Measurements from ENCODE around the gene TMEFF2. TPM values are rescaled to one million over a fixed set of nuclear protein-coding genes. Genes with fewer than 3 reads are reported as not detected.

The TMEFF2 gene
- total RNA-seq, 1 donor from 2014 or later: not detected

DNA sequence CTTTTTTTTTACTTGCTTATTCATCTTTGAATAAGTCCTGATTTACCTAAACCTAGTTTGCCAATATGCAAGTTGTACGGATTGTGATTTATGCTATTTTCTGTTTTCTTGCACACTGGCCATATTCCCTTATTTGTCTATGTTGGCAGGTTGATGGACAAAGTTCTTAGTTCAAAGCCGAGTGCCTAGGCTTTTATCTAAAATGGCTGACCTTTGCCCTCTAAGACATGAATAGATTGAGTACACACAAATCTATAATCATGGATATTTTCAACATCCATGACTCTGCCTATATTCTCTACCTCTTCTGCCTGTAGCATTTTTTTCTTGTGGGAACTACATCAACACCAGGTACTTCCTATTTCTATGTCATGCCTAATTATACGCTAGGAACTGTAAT, 171.7 kb downstream of the TMEFF2 start:
- intact Hi-C loops (cut with micrococcal nuclease): no loop called here

DNA sequence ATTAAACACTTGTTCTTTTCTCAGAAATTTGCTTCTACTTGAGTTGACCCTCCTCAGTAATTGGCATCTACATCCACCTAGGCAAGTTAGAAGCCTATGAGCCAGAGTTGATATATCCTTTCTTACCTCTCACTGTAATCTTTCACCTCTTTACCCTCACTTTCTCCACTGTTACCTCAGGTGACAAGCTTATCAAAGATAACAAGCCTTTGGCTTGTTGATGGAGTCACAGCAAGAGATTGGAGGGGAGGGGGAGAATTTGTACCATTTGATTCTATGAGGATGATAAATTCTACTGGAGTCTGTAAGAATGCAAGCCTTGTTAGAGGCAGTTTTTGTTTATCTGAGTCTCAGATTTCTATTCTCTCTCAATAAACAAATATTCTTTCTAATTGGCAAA, 176.9 kb downstream of the TMEFF2 start:
- intact Hi-C loops (cut with micrococcal nuclease): no loop called here

DNA sequence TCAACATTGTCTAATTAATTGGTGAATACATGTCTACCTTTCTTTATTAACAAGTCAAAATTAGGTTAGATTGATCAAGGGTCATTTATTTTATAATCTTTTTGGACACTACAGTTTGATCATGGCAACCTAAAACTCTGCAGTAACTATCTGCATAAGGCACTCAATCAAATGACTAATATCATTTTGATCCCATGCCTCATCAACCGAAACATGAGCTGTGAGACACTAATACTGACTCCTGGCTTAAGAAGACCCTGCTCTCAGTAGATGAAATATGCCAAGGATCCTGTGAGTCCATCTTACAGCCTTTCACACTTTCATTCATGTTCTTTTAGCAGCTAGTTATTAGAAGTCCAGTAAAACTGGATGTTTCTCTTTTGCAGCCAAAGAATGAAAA, 178.5 kb downstream of the TMEFF2 start:
- intact Hi-C loops (cut with micrococcal nuclease): no loop called here

DNA sequence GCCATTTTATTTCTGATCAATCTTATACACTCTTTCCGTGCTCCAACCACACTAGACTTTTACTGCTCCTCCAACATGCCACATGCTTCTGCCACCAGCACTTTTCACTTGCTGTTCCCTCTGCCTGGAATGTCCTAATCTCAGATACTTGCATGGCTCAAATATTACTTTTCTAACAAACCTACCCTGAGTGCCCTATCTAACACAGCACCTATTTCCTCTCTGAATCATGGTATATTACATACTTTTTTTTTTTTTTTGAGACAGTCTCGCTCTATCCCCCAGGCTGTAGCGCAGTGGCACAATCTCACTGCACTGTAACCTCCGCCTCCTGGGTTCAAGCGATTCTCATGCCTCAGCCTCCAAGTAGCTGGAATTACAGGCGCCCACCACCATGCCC, 181.5 kb downstream of the TMEFF2 start:
- intact Hi-C loops (cut with micrococcal nuclease): no loop called here

DNA sequence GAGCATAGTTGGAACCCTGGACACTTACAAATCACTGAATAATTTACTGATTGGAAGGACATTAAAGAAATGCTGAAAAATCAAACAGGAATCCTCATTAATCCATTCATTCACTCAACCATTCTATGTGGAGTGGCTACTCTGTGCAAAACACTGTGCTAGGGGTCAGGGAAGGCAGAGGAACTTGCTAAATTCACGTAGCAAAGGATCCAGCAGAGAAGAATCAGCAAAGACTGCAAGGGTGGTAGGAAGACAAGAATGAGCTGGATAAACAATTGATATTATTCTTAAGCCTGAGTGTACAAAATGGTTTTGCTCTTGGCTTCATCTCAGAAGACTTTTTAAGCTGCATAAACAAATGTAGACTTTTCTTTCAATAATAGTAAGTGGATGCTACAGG, 183.5 kb downstream of the TMEFF2 start:
- intact Hi-C loops (cut with micrococcal nuclease): no loop called here

DNA sequence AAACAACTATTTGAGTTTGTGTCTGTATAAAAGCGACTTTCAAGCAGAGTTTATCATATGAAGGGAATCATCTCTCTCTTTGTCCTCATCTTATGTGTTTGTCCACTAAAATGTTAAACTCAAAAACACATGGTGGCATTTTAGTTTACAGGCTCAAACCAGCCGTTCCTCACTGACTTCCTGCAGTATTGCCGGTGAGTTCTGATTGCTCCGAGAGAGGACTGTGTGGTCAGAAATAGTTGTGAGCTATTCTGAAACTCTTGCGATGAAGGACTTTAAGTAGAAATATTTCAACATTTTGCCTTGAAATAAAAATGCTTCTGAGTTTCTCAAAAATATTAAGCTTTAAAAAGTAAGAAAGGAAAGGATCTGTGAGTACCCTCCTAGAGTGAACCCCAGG, 184.7 kb downstream of the TMEFF2 start:
- intact Hi-C loops (cut with micrococcal nuclease): no loop called here

DNA sequence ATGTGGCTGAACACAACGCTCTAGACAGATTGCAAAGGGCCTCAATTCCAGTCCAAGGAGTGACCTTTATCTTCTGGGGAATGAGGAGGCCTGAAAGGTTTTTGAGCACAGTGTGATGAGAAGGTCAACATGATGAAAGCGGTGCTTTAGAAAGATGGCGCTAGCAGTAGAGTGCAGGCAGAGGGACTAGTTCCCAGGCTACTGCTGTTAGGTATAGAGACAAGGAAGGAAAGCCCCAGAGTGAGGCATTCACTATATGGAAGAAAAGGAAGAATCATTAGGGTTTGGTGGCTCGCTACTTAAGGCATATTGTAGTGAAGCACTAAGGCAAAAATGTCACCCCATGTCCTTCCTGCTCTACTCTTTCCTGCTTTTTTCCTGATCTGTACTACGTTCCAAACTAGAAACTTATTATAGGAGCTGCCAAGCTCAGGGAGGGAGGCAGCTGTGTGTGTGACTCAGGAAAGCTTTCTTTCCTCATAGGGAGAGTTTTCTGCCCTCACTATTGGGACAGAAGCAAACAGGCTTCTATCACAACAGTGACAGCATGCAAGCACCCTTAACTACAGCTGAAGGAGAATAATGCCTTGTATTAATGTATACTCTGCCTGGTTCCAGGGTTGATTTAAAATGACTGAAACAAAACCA, 187.0 kb downstream of the TMEFF2 start:
- intact Hi-C loops (cut with micrococcal nuclease): no loop called here

DNA sequence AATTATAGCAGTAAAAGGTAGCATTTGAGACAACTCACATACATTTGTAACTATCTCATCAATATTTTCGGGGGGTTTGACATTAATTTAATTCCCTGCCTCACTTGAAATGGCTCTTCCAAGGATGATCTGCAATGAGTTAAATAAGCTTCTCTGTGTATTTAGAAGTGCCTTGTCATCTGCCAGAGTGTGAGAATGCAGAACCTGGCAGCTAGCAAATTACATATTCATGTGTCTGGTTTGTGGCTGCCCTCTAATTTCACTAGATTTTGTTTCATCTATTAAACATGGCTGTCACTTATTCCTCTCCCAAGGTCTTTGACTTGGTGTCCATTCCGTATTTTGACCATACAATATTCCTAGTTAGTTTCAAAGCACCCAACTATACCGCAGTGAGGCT, 189.5 kb downstream of the TMEFF2 start:
- intact Hi-C loops (cut with micrococcal nuclease): no loop called here

DNA sequence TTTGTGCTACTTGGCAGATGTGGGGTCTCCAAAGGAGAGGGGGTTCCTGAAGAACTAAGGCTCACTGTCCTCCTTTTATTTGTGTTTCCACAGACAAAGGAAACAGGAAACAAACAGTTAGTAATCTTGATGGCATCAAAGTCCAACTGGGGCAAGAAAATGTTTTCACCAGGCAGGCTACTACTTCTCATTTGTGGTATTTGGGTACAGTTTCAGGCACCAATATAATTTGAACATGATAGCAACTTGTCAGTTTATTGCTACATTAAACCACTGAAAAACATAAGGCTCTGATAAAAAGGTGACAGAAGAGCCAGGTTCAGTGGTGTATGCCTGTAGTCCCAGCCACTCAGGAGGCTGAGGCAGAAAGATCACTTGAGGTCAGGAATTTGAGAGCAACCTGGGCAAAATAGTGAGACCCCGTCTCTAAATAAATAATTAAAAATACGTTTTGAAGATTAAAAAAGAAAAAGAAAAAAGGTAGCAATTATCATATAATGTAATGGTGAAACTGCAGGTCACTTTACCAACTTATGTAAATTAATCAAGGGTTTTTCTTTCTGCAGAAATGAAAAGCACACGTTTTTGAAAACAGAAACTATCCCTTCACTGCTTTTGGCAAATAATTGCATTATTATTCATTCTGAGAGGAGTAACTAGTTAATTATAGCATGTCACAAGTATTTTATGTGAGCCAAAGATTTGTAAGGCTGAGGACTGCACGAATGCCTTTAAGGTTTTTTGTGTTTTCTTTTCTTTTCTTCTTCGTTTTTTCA, 190.4 kb downstream of the TMEFF2 start:
- intact Hi-C loops (cut with micrococcal nuclease): no loop called here

DNA sequence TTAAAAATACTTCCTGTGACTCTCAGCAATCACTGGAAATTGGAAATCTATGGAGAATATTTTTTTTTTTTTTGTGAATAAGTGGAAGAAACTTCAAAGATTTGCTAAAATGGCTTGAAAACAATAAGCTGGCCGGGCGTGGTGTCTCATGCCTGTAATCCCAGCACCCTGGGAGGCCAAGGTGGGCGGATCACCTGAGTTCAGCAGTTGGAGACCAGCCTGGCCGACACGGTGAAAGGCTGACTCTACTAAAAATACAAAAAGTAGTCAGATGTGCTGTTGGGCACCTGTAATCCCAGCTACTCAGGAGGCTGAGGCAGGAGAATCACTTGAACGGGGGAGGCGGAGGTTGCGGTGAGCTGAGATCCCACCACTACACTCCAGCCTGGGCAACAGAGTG, 192.3 kb downstream of the TMEFF2 start:
- intact Hi-C loops (cut with micrococcal nuclease): no loop called here

DNA sequence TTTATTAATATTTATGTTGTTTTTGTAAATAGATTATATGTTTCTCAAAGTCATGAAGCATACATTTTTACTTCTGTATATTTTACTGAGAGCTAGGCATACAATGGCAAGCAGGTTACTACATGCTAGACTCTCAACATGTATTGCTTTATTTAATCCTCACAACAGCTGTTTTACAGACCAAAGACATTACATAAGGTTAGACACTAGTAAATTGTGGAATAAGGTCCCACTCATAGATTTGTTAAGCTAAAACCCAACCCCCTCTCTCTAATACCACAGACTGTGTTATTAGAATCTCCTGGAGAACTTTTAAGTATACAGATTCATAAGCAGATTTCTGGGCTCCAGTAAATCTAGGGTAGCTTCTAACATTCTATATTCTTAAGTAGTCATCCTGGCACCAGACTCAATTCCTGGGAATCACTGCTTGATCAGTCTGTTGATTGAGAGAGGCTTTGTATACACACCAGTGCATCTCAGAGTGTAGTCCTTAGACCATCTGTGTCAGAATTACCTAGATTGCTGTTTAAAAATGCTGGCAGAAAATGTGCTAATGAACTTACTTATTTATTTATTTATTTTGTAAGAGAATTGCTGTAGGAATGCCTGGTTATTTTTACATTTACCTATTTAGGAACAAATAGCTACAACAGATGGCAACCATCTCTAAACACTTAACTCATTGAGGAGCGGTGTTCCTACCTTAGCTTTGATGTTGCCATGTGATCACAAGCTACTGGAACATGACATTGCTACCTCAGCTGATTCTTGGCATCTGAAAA, 194.3 kb downstream of the TMEFF2 start:
- intact Hi-C loops (cut with micrococcal nuclease): no loop called here

DNA sequence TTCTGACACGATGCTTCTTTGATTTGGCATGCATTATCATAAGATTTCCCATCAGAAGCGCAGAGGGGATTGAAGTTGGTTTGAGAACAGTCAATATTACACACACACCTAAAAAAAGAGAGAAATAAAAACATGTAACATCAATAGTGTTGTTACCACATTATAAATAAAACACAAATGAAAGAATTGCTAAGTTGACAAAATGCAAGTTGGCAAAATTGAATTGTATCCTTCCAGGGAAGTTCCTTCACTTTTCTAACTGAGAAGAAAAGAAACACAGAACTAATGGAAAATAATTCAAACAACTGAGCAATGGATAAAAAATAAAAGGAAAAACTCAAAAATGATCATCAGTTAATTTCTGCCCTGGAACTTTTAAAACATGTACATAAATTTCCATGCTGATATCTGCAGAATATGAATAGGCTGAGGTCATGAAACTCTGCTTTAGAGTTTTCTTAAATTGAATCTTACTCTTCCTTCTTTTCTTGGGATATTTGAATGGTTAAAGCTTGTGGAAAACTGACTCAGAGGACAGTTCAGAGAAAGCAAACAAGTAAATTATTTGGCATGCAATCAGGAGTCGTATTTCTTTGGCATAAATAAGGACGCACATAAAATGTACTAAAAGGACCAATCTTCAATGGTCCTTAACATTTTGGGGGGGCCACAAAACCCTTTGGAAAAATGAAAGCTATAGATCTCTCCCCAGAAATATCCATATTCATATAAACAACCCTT, 195.5 kb downstream of the TMEFF2 start:
- intact Hi-C loops (cut with micrococcal nuclease): no loop called here

DNA sequence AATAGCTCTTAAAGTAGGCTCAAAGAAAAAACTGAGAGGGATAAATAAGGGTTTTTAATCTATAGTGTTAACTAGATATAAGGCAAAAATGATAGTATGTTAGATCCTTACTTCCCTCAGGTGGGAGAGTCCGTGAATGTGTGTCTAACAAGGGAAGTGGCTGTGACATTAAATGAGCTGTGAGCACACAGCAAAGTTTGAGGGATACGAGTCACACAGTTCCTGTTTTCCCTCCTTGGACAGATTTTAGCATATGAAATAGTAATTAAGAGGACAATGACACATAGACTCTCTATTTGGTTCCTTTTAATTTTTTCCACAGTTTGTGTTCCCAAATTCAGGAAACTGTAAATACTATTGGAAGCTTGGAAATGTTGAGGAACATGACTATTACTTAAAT, 199.4 kb downstream of the TMEFF2 start:
- intact Hi-C loops (cut with micrococcal nuclease): no loop called here

DNA sequence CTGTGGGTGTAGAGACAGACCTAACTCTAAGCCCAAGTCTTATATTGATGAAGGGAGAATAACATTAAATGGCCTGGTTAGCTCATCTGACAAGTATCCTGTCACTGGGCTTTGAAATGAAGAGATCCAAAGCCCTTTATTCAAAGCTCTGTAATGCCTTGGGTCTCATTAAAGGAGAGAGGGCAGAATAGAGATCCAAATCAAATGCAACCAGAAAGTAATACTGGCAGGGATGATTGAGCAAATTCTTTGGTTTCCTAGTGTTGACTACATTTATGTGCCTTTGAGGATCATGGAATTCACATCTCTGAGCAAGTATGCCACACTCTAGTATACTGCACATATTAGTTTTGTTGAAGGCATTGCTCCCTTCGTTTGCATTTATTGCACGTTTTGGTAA, 200.0 kb downstream of the TMEFF2 start:
- intact Hi-C loops (cut with micrococcal nuclease): no loop called here

DNA sequence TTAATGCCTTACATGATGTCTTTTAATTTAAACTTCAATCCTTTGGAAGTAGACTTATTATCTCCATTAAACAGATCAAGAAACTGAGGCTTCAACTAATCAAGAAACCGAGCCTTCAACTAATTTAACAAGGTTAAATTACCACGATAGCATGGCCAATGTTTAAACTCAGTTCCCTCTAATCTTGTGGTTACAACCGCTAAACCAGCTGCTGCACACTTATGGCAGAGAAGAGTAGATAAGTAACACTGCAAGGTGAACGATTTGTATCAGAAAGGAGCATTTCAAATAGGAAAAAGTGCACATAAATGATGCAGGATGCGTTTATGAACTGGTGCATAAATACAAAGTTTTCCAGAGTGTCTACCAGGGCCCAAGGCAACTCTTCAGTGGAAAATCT, 203.3 kb downstream of the TMEFF2 start:
- intact Hi-C loops (cut with micrococcal nuclease): no loop called here

DNA sequence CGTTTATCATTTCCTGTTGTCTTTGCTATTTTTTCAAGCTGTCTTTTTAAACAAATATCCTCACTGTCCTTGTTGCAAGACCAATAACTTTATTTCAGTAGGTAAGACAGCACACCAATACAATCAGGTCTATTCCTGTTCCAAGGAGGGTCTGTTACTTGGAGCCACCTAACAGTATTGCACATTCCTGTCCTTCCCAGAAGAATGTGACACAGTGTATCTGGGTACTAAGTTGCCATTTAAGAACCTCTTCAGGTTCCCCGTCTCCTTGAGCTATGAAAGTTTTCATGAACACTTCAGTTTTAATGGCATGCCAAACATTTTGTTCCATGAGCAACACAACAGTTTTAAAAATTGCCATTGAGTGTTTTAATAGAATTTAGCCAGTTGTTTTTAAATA, 209.0 kb downstream of the TMEFF2 start:
- intact Hi-C loops (cut with micrococcal nuclease): no loop called here

DNA sequence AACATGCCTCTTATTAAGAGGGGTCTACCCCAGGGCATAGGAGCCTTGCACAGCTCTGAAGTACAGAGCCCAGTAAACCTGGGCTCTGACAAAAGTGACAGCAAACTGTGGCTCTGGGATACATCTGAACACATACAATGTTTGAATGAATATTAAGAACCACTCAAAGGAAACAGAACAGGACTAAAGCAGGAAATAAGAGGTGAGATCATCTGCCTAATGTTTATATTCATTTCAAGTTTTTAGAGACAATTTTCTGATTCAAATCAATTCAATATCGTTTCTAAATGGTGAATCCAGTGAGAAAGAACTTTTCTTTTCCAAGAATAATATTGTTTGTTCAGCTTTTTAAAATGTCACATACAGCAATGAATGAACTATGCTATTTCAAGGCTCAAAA, 211.1 kb downstream of the TMEFF2 start:
- intact Hi-C loops (cut with micrococcal nuclease): no loop called here

DNA sequence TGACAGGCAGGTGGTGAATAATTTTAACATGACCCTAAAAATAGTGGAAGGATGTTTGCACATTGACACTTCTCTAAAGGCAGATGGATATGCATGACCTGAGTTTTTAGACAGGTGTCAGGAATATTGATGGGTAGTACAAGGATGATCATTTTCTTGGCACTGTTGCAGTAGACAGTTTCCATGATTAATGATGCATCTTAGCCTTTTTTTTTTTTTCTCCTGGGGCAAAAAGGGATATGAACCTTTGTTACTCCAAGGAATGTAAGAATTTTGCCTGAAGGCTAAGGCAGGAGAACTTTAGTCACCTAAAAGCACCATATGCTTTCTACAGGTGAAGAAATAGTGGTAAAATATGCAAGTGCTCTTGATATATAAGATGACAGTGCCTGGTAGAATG, 211.5 kb downstream of the TMEFF2 start:
- intact Hi-C loops (cut with micrococcal nuclease): no loop called here

DNA sequence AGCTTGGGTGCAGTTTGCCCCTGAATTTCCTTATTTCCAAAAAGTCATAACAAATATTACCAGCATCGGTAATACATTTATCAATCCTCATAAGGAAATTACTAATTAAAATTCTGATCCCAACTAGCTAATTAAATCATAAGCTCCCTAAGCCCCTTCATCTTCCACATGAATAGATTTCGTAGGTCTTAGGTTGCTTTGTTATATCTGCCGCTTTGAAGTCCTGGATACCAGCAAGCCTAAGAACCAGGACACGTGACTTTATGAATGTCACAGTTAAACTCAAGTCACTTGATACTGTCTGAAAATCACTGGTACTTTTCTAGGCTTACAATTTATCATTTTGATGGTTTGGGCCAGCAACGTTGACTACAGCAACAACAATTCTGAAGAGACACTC, 213.0 kb downstream of the TMEFF2 start:
- intact Hi-C loops (cut with micrococcal nuclease): no loop called here

DNA sequence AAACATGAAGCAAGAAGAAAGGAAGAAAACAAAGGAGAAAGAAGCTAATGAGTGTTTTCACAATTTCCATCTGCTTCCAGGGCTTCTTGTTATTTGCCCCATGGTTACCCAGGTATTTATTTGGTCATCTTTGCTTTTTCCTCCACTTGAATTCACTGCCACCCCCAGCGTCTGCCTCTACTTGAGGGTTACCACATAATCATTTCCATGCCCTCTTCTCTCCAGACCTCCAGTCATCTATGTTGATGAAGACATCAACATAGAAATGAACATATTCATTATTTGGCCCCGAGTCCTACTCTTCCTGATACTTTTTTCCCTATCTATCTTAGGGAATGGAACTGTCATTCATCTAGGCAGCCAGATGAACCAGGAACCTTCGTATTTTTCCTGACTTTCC, 214.2 kb downstream of the TMEFF2 start:
- intact Hi-C loops (cut with micrococcal nuclease): no loop called here

DNA sequence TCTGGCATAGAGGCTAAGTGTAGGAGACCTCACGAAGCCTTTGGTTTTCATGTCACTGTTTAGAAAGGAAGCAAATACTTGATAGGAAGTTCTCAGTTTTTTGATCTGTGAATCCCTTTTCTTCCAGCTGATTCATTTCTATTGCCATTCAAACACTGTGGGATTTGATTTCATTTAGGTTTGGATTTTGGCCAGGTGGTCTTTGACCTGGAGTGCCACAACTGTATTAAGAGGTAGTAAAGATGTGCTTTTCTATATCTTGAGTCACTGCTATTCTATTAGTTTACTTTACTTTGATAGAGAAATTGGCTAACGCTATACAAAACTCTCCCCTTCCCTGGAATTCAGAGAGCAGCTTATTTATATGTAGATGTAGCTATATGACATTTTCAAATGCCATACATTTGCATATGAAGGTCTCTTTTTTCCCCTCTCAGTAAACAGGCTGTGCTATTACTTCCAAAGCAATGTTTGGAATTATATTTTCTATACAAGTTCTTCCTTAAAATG, 215.5 kb downstream of the TMEFF2 start:
- intact Hi-C loops (cut with micrococcal nuclease): no loop called here

DNA sequence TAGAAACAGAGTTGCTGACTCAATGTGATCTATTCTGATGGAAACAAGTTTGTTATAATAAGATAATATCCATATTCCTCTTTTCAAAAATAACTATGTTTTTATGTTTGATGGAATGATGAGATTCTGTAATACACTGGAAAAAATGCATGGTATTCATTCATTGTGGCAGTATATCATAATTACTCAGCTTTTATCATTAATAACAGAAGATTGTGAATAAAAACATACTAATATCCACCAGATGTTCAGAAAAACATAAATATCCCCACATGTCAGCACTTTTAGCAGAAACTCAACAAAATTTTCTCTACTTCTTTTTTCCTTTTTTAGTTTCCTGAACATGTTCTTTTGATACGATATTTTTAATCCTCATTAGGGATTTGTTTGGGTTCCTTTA, 217.0 kb downstream of the TMEFF2 start:
- intact Hi-C loops (cut with micrococcal nuclease): no loop called here

Measured in T-helper 2 cell treated with Interferon-gamma antibody and Interleukin-4, amounts not matched to agents 100 ng/mL and 5 ng/mL, for 36 hours (primary cell).